GM12872 (cell line): ENCODE measurements around the gene CDK5RAP3.

Source experiments
- CTCF ChIP-seq: IDR thresholded peaks from 3 replicates; pipeline ENCODE4 v1.5.1; 2011; ENCODE audit warnings: low read depth, mild to moderate bottlenecking, low read length, moderate library complexity; ENCODE audit not compliant: insufficient read depth

The CDK5RAP3 gene

GRCh38 chr17:47990962-47991731, 20.2 kb downstream of the CDK5RAP3 start:
- no peak for TF ChIP-seq CTCF

- TF ChIP-seq CTCF: no peak
Observed at GRCh38 chr17:47992216-47992615, 21.3 kb downstream of the CDK5RAP3 start.

GRCh38 chr17:47993031-47993564, 22.2 kb downstream of the CDK5RAP3 start:
- TF ChIP-seq CTCF: no peak

- no peak for TF ChIP-seq CTCF
Observed at GRCh38 chr17:47993964-47994363, 23.1 kb downstream of the CDK5RAP3 start.

- no peak for TF ChIP-seq CTCF
Observed at GRCh38 chr17:47994724-47995123, 23.8 kb downstream of the CDK5RAP3 start.

- TF ChIP-seq CTCF: no peak
Observed at GRCh38 chr17:47995241-47995935, 24.5 kb downstream of the CDK5RAP3 start.

GRCh38 chr17:47996201-47996600, 25.3 kb downstream of the CDK5RAP3 start:
- TF ChIP-seq CTCF: no peak
